NOMO-1 treated with dmso at 0.1 percent for 144 hours (cell line): ENCODE measurements around the gene USP13.
A peak's percentile ranks its signal among the peaks of the same experiment; 100 is the strongest.

ENCODE experiments used
- DNase-seq: peaks from one replicate; lab custom pipeline; 2025; ENCODE audit not compliant: unreplicated experiment; lab: John Stamatoyannopoulos, UW

USP13 gene

DNA sequence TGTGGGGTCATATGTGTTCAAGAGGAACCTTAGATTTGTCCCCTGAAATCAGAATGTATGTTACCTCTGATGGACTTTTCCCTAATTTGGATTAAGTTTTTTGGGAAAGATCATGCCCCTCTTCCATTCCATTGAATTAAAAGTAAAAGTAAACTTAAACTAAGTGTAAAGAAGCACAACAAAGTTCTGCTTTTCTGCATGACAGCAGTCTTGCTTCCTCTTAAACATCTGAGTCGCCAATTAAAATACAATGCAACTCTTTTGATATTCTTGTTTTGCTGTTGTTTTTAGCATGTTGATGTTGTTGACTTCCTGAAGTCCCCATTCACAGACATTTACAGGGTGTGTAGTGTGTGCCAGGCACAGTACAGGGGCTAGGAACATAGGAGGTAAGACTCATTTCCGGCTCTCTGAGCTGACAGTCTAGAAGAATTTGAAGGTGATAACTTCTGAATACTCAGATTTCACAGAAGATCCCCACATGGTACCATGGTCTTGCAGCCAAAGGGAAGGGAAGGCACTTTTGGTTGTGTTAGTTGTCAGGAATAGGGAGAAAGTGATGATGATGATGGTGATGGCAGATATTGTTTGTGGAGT is 45.0 kb downstream of the USP13 start:
- no peak for DNase-seq

DNA sequence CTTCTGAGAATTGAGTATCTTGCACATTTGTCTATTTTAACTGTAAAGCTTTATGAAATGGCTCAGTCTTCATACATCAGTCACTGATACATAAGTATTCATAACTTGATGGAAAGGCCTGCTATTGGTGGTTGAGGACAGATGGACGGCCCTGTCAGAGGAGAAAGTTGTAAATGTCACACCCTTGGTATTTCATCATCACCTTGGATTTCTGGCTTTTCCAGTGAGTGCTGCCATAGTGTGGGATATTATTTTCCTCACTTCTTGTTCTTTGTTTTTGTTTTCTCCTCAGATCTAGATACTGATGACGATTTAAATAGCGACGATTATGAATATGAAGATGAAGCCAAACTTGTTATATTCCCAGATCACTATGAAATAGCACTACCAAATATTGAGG is 47.9 kb downstream of the USP13 start:
- DNase-seq = no peak

DNA sequence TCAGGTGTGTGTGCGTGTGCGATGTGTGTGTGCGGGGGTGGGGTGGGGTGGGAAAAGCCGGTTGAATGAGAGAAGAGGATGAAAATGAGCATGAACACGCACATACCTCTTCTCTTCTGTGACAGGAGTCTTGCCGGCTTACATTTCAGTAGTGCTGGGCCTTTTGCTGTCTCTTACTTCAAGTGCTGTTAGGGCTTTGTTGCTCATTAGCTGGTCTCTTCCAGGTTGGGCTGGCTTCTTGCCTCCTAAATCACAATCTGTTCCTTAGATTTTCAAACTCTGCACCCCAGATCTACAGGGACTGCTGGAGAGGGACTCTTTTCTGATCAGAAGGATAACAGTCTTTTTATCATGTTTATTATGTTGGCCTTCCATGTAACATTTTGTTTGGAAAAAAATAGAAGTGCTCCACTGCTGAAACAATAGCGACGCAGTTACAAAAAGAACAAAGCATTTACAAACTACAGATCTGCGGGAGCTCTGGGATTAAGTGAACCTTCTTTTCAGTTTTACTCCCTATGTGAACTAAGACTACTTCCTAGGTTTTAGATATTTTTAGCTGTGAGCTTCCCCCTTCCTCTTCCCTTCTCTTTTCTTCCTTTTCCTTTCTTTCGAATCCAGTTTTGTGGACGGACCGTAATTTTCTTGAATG is 48.5 kb downstream of the USP13 start:
- no peak for DNase-seq

DNA sequence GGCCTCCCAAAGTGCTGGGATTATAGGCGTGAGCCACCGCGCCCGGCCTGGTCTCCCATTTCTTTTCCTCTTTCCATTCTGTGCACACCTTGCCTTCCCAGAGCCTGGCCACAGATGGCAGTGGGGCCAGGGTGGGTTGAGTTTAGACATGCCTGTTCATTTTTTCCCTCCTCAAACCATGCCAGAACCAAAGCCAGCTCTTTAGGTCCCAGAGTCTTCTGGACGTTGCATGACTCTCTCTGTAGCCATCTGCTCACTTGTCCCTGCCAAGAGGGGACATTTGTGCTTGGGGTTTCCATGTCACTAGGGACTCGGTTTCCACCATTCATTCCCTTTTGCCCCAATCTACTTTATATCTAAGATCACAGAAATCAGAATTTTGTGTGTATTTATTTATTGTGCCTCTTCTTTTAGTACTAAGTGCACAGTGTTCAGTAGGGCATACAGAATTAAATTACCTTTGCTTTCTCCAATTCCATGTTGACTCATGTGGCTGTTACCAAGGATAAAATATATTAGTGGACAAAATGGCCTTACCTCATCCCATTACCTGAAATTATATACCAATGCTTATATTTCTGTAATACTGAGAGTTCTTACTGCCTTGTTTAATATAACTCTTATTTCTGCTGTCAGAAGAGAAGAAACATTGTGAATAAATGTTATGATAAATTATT is 49.6 kb downstream of the USP13 start:
- DNase-seq = no peak

DNA sequence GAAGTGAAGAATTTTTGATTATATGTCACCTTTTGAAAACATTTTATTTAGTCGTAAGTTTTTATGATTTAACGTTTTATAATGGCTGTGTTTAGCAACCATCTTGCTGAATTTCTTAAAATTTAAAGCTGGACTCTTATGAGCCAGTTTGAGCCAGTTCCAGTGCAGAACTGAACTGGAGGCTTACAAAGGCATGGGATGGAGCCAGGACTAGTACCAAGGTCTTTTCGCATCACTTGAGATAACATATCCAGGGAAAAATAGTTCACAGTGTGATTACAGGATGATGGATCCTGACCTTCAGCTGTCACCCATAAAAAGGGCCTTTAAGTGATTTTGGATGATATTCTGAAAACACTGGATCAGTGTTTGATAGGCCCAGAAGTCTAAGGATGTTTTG is 51.0 kb downstream of the USP13 start:
- no peak for DNase-seq

DNA sequence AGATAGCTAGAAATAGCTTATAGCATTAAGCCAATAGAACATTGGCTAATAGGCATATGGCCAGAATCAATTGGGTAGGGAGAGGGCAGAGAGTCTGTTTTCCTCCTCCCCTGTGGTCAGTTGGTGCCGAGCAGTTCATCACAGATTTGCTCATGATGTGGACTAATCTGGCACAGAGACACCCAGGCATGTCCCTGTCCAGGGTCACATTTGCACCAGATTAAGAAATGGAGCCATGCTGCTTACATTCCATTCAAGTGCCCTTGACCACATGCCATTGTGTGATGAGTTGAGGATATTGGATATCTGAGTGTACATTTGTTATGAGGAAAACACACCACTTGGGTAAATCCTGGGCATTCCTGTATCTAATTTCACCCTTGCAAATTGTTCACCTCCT is 53.4 kb downstream of the USP13 start:
- no peak for DNase-seq

DNA sequence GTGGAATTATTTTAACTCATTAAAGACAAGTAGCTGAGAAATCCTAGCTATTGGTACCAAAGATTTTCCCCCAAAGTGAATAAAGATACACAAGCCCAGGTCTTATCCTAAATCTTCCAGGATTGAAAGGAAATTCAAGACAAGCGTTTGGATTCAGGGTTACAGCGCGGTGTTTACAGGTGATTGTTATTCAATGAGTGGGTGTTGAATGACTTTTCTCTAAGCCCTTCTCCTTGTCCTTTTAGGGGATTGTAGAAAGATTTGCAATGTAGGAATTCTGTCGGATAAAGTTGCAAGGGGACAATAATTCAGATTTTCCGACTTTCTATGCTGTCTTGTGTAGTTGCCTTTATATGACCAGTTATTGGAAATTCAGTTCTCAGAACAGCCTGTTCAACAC is 57.2 kb downstream of the USP13 start:
- no peak for DNase-seq

DNA sequence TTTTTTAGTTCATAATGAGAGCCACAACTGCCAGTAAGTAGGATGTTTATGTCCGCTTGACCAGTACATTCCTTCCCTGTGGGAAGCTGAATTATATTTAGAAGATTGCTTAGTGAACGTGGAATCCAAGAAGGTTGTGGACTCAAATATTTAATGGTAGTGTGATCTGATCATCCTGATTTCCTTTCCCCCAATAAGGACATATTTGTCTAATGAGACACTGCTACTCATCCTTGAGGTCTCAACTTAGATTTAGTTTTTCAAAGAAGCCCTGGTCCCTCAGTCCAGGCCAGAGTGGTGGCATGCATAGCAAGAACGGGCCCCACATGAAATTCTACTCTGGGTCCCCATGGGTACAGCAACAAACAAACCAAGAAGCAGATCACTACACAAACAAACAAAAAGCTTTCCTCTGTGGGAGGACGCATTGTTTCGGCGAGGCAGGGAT is 60.8 kb downstream of the USP13 start:
- DNase-seq = no peak

DNA sequence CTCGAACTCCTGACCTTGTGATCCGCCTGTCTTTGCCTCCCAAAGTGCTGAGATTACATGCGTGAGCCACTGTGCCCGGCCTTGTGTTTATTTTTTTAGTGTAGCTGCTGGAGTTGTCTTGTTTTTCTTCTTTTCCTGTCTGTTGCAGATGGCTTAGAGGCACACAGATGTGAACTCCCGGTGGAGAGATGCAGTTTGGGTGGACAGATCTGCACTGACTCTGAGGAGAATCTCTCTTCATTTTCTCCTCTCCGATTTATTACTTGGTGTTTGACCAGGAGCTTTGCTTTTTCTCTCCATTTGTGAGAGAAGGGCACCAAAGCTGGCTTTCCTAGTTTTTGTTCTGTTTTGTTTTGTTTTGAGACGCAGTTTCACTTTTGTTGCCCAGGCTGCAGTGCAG is 62.7 kb downstream of the USP13 start:
- DNase-seq = no peak

DNA sequence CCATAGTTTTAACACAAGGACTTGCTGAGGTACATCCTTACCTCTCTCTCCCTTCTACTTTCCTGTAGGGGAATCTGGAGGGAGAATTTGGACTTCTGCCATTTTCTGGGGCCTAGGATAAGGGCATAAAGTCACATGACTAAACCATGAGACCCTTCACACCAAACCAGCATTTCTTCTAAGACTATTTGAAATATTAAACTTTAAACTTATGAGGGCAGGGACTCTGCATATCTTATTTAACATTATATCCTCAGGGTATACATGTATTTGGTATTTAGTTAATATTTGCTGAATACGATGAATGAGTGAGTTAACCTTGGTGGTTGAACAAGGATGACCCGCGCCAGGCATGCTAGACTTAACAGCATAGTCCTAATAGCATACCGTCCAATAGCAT is 63.4 kb downstream of the USP13 start:
- no peak for DNase-seq

DNA sequence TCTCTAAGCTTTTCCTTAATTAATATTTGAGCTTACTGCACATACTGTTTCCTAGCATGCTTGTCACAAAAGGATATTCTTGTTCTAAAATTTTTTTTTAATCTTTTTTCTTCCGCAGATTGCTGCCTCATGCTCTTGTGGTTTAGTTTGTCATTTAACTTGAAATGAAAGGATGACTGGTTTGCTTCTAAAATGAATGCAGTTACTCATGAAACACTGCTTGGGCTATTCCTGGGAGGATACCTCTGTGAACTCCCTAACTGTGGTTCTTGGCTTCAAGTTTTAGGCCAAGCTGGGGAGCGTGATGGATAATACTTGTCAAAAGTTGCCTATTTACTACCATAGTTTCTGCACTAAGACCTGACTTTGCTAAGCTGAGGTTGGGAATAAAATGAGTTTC is 64.0 kb downstream of the USP13 start:
- no peak for DNase-seq

DNA sequence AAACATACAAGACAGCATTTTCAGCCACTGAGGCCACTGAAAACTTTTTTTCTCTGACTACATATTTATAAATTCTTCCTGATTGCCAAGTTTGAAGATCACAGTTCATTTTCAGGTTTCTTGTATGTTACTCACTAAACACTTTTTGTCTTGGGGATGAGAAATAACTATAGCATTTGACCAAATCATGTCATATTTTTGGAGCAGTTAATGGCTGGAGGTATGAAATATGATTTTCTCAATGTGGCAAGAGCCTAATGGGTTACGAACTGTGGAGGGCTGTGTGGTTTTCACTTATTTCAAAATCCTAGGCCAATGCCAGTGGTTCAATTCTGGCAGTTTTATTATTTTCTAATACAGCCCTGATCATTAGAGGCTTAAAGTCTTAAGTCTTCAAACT is 64.4 kb downstream of the USP13 start:
- no peak for DNase-seq

DNA sequence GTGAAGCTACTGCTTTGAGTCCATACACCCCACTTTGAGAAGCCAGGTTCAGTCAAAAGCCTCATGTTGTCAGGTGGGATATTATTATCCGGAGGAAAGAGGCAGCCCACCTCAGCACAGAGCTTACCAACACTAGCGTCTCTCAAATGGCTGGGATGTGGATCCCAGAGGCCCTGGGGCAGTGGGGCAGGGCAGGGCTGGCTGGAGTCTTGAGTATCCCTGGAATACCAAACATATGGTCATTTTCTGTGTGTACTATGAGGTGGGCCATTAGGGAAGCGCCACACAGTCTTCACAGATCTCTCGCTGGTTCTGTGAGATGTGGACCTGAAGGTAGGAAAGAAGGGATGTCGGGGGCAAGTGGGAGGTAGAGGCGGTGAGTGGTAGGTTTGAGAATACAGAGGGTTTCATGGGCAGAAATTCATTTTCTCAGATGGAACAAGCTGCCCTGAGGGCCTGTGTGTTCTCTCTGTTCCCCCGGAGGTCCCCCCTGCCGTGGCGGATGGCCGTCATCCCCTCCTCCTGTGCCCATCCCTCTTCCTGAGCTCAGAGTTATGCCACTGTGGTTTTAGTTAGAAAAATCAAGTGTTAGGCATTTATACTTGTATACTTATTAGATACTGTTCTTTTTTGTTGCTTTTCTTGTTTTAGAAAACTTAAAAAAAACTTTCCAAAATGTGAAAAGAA is 66.4 kb downstream of the USP13 start:
- no peak for DNase-seq

DNA sequence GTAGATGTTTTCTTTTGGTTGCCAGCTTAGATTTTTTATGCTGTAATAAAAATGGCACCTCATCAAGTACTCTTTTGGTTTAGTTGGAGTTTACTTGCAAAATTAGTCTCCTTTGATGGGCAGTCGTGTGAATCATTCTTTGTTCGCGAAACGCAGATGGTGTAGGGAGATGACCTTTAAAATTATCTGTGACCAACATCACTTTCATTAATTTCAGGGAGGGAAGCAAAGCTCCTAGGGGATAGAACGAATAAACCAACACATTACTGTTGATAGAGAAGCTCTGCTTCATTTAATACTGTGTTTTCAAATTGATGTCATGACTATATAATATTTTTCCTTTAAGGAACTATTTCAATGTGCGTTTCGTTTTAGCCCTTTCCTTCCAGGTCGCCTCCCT is 67.4 kb downstream of the USP13 start:
- no peak for DNase-seq

DNA sequence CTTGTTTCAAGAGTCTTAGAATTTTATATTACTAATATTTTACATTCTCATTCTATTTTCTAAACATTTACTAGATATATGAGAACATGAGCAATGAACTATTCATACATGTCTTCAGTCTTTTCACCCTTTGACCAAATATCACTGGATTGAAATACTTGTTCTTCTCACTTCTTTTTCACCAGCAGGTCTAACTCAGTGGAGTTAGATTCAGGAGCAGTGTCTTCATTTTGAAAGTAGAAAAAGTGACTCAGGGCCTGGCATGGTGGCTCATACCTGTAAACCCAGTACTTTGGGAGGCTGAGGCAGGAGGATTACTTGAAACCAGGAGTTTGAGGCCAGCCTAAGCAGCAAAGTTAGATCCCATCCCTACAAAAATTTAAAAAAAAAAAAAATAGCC is 70.8 kb downstream of the USP13 start:
- DNase-seq = no peak

DNA sequence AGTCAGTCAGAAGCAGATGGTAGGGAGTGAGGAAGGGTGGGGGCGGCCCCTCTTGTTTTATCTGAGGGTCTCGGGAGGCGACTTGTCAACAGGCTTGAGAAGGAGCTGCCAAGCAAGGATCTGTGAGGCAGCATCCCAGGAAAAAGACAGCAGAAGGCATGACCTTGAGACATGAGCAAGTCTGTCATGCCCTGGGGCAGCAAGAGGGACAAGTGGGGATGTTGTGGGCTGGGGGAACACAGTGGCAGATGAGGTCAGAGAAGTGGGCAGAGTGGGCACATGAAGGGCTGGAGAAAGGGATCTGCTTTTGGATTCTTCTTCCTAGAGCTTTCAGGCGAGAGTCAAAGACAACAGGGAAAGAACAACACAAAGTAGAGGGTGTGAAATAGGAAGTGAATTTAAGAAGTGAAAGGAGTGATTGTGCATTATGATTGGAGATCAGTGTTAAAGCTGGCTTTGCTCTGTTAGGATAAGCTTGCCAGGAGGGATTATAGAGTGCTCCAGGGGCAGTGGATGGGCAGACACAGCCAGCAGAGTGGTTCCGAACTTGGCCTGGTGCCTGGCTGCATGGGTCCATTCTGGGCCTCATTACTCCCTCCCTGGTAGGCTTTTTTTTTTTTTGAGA is 73.3 kb downstream of the USP13 start:
- DNase-seq = peak; percentile 11

DNA sequence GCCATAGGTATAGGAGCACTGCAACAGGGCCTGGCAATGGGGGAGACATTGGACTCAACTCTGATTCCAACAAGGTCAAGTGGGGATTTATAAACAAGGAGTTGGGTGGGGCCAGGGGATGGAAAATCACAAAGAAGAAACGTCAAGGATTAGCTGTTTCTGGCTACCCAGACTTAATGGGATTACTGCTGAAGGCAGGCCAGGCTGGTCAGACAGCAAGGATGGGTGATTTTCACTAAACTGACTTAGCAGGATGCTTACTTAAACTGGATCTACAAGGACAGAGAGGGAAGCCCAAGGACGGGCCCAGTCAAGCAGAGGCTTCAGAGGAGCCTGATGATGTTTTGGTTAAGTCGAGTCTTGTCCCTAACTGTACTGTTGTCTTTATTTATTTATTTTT is 76.2 kb downstream of the USP13 start:
- DNase-seq = no peak

DNA sequence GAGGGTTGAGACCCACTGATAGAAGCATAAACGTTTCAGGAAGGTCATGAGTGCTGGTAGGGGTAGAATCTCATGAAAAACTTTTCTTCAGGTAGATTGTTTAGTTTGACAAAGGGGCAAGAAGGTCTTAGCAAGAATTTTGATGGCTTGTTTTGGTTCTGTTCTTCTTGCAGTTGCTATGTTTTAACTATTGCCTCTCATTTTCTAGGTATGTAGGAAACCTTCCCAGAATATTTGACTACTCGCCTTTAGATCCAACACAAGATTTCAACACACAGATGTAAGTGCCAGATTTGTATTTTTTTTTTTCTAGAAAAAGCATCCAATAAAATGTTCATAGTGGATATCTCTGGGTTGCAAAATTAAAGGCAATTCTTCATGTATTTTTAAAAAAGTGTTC is 77.1 kb downstream of the USP13 start:
- DNase-seq = no peak

DNA sequence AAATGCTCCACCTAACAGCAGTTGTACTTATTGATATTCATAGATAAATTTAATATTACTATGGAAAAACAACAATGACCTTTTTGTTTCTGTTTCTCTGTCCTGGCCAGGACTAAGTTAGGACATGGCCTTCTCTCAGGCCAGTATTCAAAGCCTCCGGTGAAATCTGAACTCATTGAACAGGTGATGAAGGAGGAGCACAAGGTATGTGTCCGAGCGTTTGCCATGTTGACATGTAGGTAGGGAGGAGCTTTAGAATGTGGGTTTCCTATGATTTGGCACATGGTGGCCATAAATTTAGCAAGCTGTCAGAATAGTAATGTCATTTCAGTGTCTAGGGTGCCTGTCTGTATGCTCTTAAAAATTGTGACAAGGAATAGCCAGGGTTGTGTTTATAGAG is 77.7 kb downstream of the USP13 start:
- DNase-seq = no peak

DNA sequence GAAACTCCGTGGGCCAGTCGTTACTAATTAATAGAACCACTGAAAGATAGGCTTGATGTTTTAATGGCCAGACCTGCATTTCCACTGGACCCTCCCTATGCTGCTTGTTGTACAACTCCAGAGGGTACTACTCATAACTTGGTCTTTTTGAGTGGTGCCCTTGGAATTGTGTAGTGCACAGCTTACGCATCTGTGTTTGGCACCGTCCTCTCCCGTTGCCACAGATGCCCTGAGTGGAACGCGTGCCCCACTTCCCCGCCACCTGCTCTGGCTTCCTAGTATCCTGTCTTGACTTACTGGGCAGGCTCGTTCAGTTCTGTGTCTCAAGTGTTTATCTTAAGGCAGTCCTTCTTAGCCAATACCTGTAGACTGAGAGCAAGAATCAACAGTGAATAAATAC is 78.7 kb downstream of the USP13 start:
- no peak for DNase-seq

DNA sequence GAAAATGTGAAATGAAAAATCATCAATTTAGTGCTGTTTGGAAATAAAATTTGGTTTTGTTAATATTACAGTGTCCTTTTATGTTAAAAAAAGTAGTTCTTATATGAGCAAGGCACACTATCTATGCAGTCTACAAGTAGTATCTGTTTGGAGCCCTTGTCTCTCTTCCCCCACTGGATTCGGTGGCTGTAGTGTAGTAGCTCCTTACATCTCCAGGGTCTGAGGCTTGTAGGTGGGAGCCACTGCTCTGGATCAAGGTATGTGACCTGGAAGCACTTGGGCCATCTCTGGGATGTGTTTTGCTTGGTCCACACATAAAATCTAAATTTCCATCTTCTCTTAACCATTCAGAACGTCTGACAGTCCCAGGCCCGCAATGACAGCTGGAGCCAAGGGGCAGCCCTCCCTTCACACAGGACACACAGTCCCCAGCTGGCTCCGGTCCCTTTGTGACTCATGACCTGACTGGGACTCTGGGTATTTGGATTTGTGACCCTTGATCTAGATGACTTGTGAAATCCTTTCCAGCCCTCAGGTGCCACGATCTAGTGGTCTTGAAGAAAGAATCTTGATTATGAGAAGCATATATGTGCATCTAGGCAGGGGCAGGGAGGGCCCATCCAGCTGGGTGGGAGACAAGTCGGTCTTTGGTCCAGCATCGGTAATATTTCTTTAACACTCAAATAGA is 80.0 kb downstream of the USP13 start:
- DNase-seq = no peak
